GM23338 (cell line): ENCODE data around the gene TFCP2. TPM values are rescaled to one million over a fixed set of nuclear protein-coding genes. Genes with fewer than 3 reads are reported as not detected.

Experiments used
- ATAC-seq: fragments of 200-7000 bp; cut with Tn5 transposase; 3 replicates; pipeline ENCODE4 v1.9.1; 2020
- DNase-seq: peaks from one replicate; pipeline ENCODE4 v3.0.0-alpha.2; 2015; ENCODE audit warnings: low spot score
- H2AFZ ChIP-seq: fragments of 200-600 bp; sonication (generic); 2 replicates; pipeline ENCODE4 v1.8.0; 2016; ENCODE audit warnings: antibody characterized with exemption, mild to moderate bottlenecking, moderate library complexity
- H3F3A ChIP-seq: fragments of 200-600 bp; sonication (generic); replicated peaks from 2 replicates; pipeline ENCODE4 v1.8.0; 2017; ENCODE audit warnings: antibody characterized with exemption, mixed run types, low read depth
- H3K27ac ChIP-seq: fragments of 200-600 bp; sonication (generic); 2 replicates; pipeline ENCODE4 v1.6.1; 2016; ENCODE audit warnings: low read depth
- H3K27me3 ChIP-seq: fragments of 200-600 bp; sonication (generic); 2 replicates; pipeline ENCODE4 v1.8.0; 2016; ENCODE audit warnings: mild to moderate bottlenecking, mixed run types, moderate library complexity; ENCODE audit not compliant: insufficient read depth
- H3K36me3 ChIP-seq: fragments of 200-600 bp; sonication (generic); 2 replicates; pipeline ENCODE4 v1.8.0; 2016; ENCODE audit warnings: mild to moderate bottlenecking; ENCODE audit not compliant: insufficient read depth
- H3K4me1 ChIP-seq: fragments of 200-600 bp; sonication (generic); 2 replicates; pipeline ENCODE4 v1.8.0; 2016; ENCODE audit warnings: mild to moderate bottlenecking, moderate library complexity; ENCODE audit not compliant: insufficient read depth
- H3K4me2 ChIP-seq: fragments of 200-600 bp; sonication (generic); 2 replicates; pipeline ENCODE4 v1.7.1; 2017; ENCODE audit warnings: mixed run types
- H3K4me3 ChIP-seq: fragments of 200-600 bp; sonication (generic); 2 replicates; pipeline ENCODE4 v1.6.1; 2016; ENCODE audit warnings: mixed run types
- H3K79me2 ChIP-seq: fragments of 200-600 bp; sonication (generic); replicated peaks from 2 replicates; pipeline ENCODE4 v1.8.0; 2017; ENCODE audit warnings: mild to moderate bottlenecking; ENCODE audit not compliant: insufficient read depth
- H3K9me2 ChIP-seq: fragments of 200-600 bp; sonication (generic); 2 replicates; pipeline ENCODE4 v1.8.0; 2017; ENCODE audit not compliant: insufficient read depth
- H4K20me1 ChIP-seq: fragments of 200-600 bp; sonication (generic); replicated peaks from 2 replicates; pipeline ENCODE4 v1.8.0; 2017; ENCODE audit warnings: mild to moderate bottlenecking; ENCODE audit not compliant: insufficient read depth
- H3K27ac Mint-ChIP-seq: 2 replicates; pipeline ENCODE4 v1.8.0; 2020; ENCODE audit warnings: inconsistent platforms, mild to moderate bottlenecking, moderate library complexity, mixed read lengths
- H3K27me3 Mint-ChIP-seq: 3 replicates; pipeline ENCODE4 v1.8.0; 2022; ENCODE audit warnings: low read depth, mild to moderate bottlenecking, moderate library complexity, mixed read lengths, inconsistent platforms; ENCODE audit not compliant: insufficient read depth, poor library complexity
- H3K36me3 Mint-ChIP-seq: 3 replicates; pipeline ENCODE4 v1.8.0; 2021; ENCODE audit warnings: low read depth, mild to moderate bottlenecking, inconsistent platforms, moderate library complexity, mixed read lengths
- H3K4me1 Mint-ChIP-seq: 3 replicates; pipeline ENCODE4 v1.8.0; 2020; ENCODE audit warnings: mild to moderate bottlenecking, inconsistent platforms, mixed read lengths
- H3K4me3 Mint-ChIP-seq: 3 replicates; pipeline ENCODE4 v1.8.0; 2021; ENCODE audit warnings: moderate library complexity, mild to moderate bottlenecking, inconsistent platforms, mixed read lengths
- H3K9me3 Mint-ChIP-seq: 3 replicates; pipeline ENCODE4 v1.8.0; 2020; ENCODE audit warnings: moderate library complexity, mild to moderate bottlenecking, inconsistent platforms, mixed read lengths
- CREB1 ChIP-seq: fragments of 250-450 bp; sonication (Bioruptor Pico); IDR thresholded peaks from 2 replicates; pipeline ENCODE4 v1.5.0; 2020; ENCODE audit warnings: low read depth, mild to moderate bottlenecking, moderate library complexity
- CTCF ChIP-seq, 2 experiments: fragments of 200-600 bp in 1 of 2; sonication (generic) in 1 of 2; conservative IDR thresholded peaks; 2 replicates each; pipeline versions ENCODE4 v1.5.1 to v1.6.1; 2016 to 2017; ENCODE audit warnings: antibody characterized with exemption in 2 of 2, low read depth in 2 of 2, mild to moderate bottlenecking in 2 of 2, moderate library complexity in 1 of 2
- ETS1 ChIP-seq: IDR thresholded peaks from 2 replicates; pipeline ENCODE4 v1.6.1; 2016; ENCODE audit warnings: antibody characterized with exemption
- EZH2 ChIP-seq: fragments of 200-600 bp; sonication (generic); IDR thresholded peaks from one replicate; pipeline ENCODE4 v1.8.0; 2017; ENCODE audit warnings: antibody characterized with exemption, mild to moderate bottlenecking, low read depth; ENCODE audit not compliant: unreplicated experiment
- EZH2phosphoT487 ChIP-seq: fragments of 200-600 bp; sonication (generic); IDR thresholded peaks from one replicate; pipeline ENCODE4 v1.8.1; 2018; ENCODE audit warnings: antibody characterized with exemption; ENCODE audit not compliant: unreplicated experiment
- JUNB ChIP-seq: IDR thresholded peaks from one replicate; pipeline ENCODE4 v1.6.1; 2016; ENCODE audit warnings: antibody characterized with exemption; ENCODE audit not compliant: unreplicated experiment
- NANOG ChIP-seq: IDR thresholded peaks from 2 replicates; pipeline ENCODE4 v1.6.1; 2016; ENCODE audit warnings: antibody characterized with exemption, borderline replicate concordance
- POLR2AphosphoS5 ChIP-seq: IDR thresholded peaks from 2 replicates; pipeline ENCODE4 v1.6.1; 2016; ENCODE audit warnings: antibody characterized with exemption, low read depth
- REST ChIP-seq: IDR thresholded peaks from one replicate; pipeline ENCODE4 v1.6.1; 2018; ENCODE audit warnings: antibody characterized with exemption; ENCODE audit not compliant: unreplicated experiment
- STAT1 ChIP-seq: IDR thresholded peaks from one replicate; pipeline ENCODE4 v1.6.1; 2016; ENCODE audit warnings: antibody characterized with exemption; ENCODE audit not compliant: unreplicated experiment
- ZNF114 ChIP-seq: fragments of 250-450 bp; sonication (Bioruptor Pico); IDR thresholded peaks from 2 replicates; pipeline ENCODE4 v1.5.0; 2020; ENCODE audit warnings: mild to moderate bottlenecking, moderate library complexity
- ZNF331 ChIP-seq: fragments of 250-450 bp; sonication (Bioruptor Pico); IDR thresholded peaks from 2 replicates; pipeline ENCODE4 v1.5.0; 2020; ENCODE audit warnings: low read depth, mild to moderate bottlenecking, moderate library complexity
- ZNF462 ChIP-seq: fragments of 250-450 bp; sonication (Bioruptor Pico); IDR thresholded peaks from 2 replicates; pipeline ENCODE4 v1.5.0; 2020; ENCODE audit warnings: mild to moderate bottlenecking, moderate library complexity
- polyA plus RNA-seq: library from polyadenylated mRNA; unstranded; fragments of >200 nt; fragmentation: Nextera tagmentation; extraction: Ambion mirVana; gene quantifications from 2 replicates; pipeline ENCODE4 v1.2.1, GENCODE V29; 2016
- total RNA-seq: library from RNA; depleted of rRNA; stranded (reverse); fragments of >200 nt; shearing (Covaris generic); gene quantifications from 2 replicates; pipeline ENCODE4 v1.2.3, GENCODE V29; 2014

The TFCP2 gene
- total and polyA plus RNA-seq, 2 experiments from 2014 or later: 15.2 to 30.5 TPM

- no peaks in the 10 kb centered on the region for H3K36me3 ChIP-seq
- no peaks in the 10 kb centered on the region for H3K27me3 ChIP-seq
- H2AFZ ChIP-seq: no peak overlapping the region
- peaks cover 16% of the 10 kb centered on the region; the same call in 1 of the 2 replicates for H3K79me2 ChIP-seq
- no peak for ATAC-seq
- H3K27ac ChIP-seq: peak overlapping the region; percentile 95
- Mint-ChIP-seq H3K4me1 (peaks cover 17% of the 10 kb centered on the region), H3K4me3 (peak overlapping the region; percentile 75), H3K36me3 (no peaks in the 10 kb centered on the region), H3K27me3 (peaks cover 2% of the 10 kb centered on the region), H3K27ac (no peak overlapping the region), H3K9me3 (no peaks in the 10 kb centered on the region)
- H3K4me1 ChIP-seq: peaks cover 22% of the 10 kb centered on the region
- H3K9me2 ChIP-seq: no peaks in the 10 kb centered on the region
- peak overlapping the region; percentile 63 for H3K4me3 ChIP-seq
- peak overlapping the region; percentile 86 for H3K4me2 ChIP-seq
- H3F3A ChIP-seq: peaks cover 18% of the 10 kb centered on the region; the same call in 1 of the 2 replicates
- no peaks in the 10 kb centered on the region for H4K20me1 ChIP-seq
- DNase-seq: no peak
- no peak for TF ChIP-seq EZH2phosphoT487
- no peak for TF ChIP-seq POLR2AphosphoS5
- no peak for TF ChIP-seq ETS1
- TF ChIP-seq ZNF331 (CRISPR knock-in tag): no peak
- no peak for TF ChIP-seq NANOG
- no peak for TF ChIP-seq STAT1
- TF ChIP-seq JUNB: no peak
- TF ChIP-seq ZNF114 (CRISPR knock-in tag): no peak
- TF ChIP-seq EZH2: no peak
- no peak for TF ChIP-seq ZNF462 (CRISPR knock-in tag)
- no peak for TF ChIP-seq CREB1 (CRISPR knock-in tag)
- TF ChIP-seq CTCF (conservative IDR thresholded peaks at IDR 0.05; ENCODE audit: low read depth in 2 of 2): no peak
- TF ChIP-seq REST: no peak
Measured at GRCh38 chr12:51219322-51219721, 46.4 kb upstream of the TFCP2 start.
